Natural killer cell (primary cell): ENCODE results near the gene VASN. TPM values are rescaled to one million over a fixed set of nuclear protein-coding genes. Genes with fewer than 3 reads are reported as not detected.

ENCODE experiments used
- ATAC-seq, 3 donors: fragments of 150-1000 bp in 2 of 3; fragments of 200-7000 bp in 1 of 3; cut with Tn5 transposase; 1 replicate in 1 of 3; 2 replicates in 2 of 3; pipeline ENCODE4 v1.10.0; 2021; ENCODE audit warnings: mild to moderate bottlenecking in 2 of 3, moderate library complexity in 2 of 3
- DNase-seq, 2 donors: peaks; one replicate each; pipeline versions ENCODE4 v3.0.0 to v3.0.0-alpha.2; 2013 to 2021; ENCODE audit warnings: mixed read lengths in 1 of 2
- H3K27ac ChIP-seq: one replicate; pipeline ENCODE4 v1.5.1; 2013; ENCODE audit warnings: mild to moderate bottlenecking, low read length
- H3K27me3 ChIP-seq: one replicate; pipeline ENCODE4 v1.6.1; 2013; ENCODE audit warnings: low read length; ENCODE audit not compliant: control insufficient read depth, insufficient read depth
- H3K36me3 ChIP-seq: one replicate; pipeline ENCODE4 v1.6.1; 2013; ENCODE audit warnings: low read length; ENCODE audit not compliant: control insufficient read depth, insufficient read depth
- H3K4me1 ChIP-seq: one replicate; pipeline ENCODE4 v1.6.1; 2013; ENCODE audit warnings: low read length; ENCODE audit not compliant: control insufficient read depth, insufficient read depth
- H3K4me3 ChIP-seq: one replicate; pipeline ENCODE4 v1.5.1; 2013; ENCODE audit warnings: low read length
- H3K9me3 ChIP-seq: one replicate; pipeline ENCODE4 v1.6.1; 2013; ENCODE audit warnings: low read length; ENCODE audit not compliant: control insufficient read depth, insufficient read depth
- H3K27ac Mint-ChIP-seq, 2 donors: one replicate each; pipeline ENCODE4 v1.8.0; 2022; ENCODE audit warnings: mild to moderate bottlenecking in 2 of 2, mixed read lengths in 2 of 2, moderate library complexity in 1 of 2
- H3K27me3 Mint-ChIP-seq, 2 donors: one replicate each; pipeline ENCODE4 v1.8.0; 2022; ENCODE audit warnings: low read depth in 2 of 2, mixed read lengths in 2 of 2
- H3K36me3 Mint-ChIP-seq: one replicate; pipeline ENCODE4 v1.8.0; 2022; ENCODE audit warnings: mixed read lengths
- H3K4me1 Mint-ChIP-seq, 2 donors: one replicate each; pipeline ENCODE4 v1.8.0; 2022; ENCODE audit warnings: mixed read lengths in 2 of 2
- H3K4me3 Mint-ChIP-seq: one replicate; pipeline ENCODE4 v1.8.0; 2022; ENCODE audit warnings: mild to moderate bottlenecking, moderate library complexity, mixed read lengths
- H3K9me3 Mint-ChIP-seq, 2 donors: one replicate each; pipeline ENCODE4 v1.8.0; 2022; ENCODE audit warnings: mixed read lengths in 2 of 2
- CTCF ChIP-seq: fragments of 200-600 bp; IDR thresholded peaks from one replicate; pipeline ENCODE4 v1.8.0; 2022; ENCODE audit warnings: antibody characterized with exemption
- WGBS: methylation state at CpG from one replicate; pipeline ENCODE4 v1.1.7; 2013; ENCODE audit warnings: missing lambda C conversion rate; ENCODE audit not compliant: insufficient coverage; 5-methylcytosine and 5-hydroxymethylcytosine counted together
- intact Hi-C: fragments of 100-400 bp; cut with micrococcal nuclease; formaldehyde crosslinking; loops from one replicate; pipeline ENCODE4 v1.14.2; 2022
- total RNA-seq, 4 donors: library from RNA; stranded (reverse); fragments of 120-200 nt in 1 of 4; gene quantifications; one replicate each; pipeline versions ENCODE4 v1.2.3 to v1.2.4, GENCODE V29; 2013 to 2022

The VASN gene
- total RNA-seq, 3 donors from 2014 or later (not counting 1 experiment from before 2014, with no cell fraction given): 0.35 to 0.93 (median 0.78) TPM

DNA sequence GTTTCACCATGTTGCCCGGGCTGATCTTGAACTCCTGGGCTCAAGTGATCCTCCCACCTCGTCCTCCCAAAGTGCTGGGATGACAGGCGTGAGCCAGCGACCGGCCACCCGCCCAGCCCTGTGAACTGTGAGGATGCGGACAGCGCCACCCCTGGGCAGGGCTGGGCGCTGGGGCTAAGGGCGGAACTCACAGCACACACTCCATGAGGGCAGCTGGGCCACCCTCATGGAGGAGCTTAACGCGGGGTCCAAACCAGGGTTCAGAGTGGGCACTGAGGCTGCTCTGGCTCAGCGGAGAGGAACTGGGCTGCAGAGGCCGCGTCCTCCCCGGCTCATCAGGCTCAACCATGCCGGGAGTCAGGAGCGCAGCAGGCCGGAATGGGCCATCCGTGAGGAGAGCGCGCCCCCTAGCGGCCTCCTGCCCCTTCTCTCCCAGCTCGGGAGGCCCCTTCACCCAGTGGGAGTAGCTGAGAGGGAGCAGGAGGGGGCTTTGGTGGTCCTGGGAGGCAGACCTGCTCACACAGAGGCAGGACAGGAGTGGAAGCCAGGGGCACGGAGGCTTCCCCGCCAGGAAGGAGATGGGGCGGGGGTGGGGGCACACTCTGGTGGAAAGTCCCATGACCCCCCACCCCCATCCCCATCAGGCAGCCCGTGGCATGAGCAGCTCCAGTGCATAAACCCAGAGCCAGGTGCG, 30.9 kb downstream of the VASN start:
- H3K36me3 ChIP-seq: peaks cover 65% of the 10 kb centered on the region
- ATAC-seq (peak; percentile 55 to 61 (median 57)), DNase-seq (peak; percentile 68 to 74)
- H3K27ac ChIP-seq: no peak overlapping the region
- H3K27me3 ChIP-seq: no peaks in the 10 kb centered on the region
- Mint-ChIP-seq H3K27ac (peak overlapping the region in 1 of 2 donors; percentile 39), H3K4me1 (peaks cover 11 to 38% of the 10 kb centered on the region in 2 donors), H3K9me3 (no peaks in the 10 kb centered on the region), H3K36me3 (no peaks in the 10 kb centered on the region), H3K27me3 (no peaks in the 10 kb centered on the region), H3K4me3 (no peak overlapping the region)
- H3K4me1 ChIP-seq: peaks cover 8% of the 10 kb centered on the region
- 61% methylated on average over 28 of the region's 29 CpGs for WGBS
- no peaks in the 10 kb centered on the region for H3K9me3 ChIP-seq
- H3K4me3 ChIP-seq: no peak overlapping the region
- intact Hi-C loops: loop anchor here (1.0 to 5.0 kb wide), 3 partner anchors 12 to 115 kb away; no protein-coding TSS in a partner anchor
- peak; percentile 76 for TF ChIP-seq CTCF

DNA sequence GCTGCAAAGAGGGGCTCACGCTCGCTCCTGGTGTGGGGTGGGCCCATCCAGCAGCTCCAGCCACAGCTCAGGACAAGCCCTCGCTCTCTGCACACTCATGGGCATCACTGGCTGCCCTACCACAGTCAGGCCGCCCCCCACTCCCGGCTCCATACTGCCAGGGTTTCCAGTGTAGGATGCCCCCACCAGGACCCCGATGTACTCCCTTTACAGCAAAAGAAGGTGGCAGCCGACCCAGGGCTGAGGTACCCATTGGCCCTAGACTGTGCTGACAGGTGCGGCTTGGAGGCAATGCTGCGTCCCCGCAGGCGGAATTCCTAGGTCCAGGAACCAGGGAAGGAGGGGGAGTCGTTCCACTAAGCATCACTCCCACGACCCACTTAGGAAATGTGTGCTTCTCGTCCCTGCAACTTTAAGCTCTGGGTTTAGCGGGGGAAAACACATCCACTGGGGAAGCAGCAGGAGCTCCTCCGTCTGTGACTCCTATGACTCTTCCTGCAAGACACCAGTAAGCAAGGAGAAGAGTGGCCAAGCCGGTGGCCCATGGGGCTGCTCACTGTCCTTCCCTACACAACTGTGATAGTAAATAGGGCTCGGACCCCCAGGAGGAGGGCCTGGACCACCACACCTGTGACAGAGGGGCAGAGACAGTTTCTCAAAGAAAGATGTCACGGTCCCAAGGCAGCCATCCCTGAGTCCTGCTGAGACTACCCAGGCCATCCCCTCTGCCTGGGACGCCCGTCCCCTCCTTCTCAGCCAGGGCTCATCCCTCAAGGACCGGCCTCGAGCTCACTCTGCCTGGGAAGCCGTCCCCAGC, 31.7 kb downstream of the VASN start:
- Mint-ChIP-seq H3K27ac (peak overlapping the region; percentile 14 to 80), H3K36me3 (no peaks in the 10 kb centered on the region), H3K4me3 (peak overlapping the region; percentile 13), H3K27me3 (no peaks in the 10 kb centered on the region), H3K9me3 (no peaks in the 10 kb centered on the region), H3K4me1 (peaks cover 11 to 38% of the 10 kb centered on the region in 2 donors)
- peak in 2 of 3 donors; percentile 4 to 28 for ATAC-seq
- H3K36me3 ChIP-seq: peaks cover 69% of the 10 kb centered on the region
- TF ChIP-seq CTCF: no peak
- H3K9me3 ChIP-seq: no peaks in the 10 kb centered on the region
- H3K27me3 ChIP-seq: no peaks in the 10 kb centered on the region
- intact Hi-C loops: loop anchor here (5.0 kb wide), 1 partner anchor 116 kb away; no protein-coding TSS in a partner anchor
- DNase-seq: peak in 1 of 2 donors; percentile 23
- peaks cover 8% of the 10 kb centered on the region for H3K4me1 ChIP-seq
- 96% methylated on average over 24 of the region's 24 CpGs for WGBS
- H3K27ac ChIP-seq: no peak overlapping the region
- H3K4me3 ChIP-seq: no peak overlapping the region

DNA sequence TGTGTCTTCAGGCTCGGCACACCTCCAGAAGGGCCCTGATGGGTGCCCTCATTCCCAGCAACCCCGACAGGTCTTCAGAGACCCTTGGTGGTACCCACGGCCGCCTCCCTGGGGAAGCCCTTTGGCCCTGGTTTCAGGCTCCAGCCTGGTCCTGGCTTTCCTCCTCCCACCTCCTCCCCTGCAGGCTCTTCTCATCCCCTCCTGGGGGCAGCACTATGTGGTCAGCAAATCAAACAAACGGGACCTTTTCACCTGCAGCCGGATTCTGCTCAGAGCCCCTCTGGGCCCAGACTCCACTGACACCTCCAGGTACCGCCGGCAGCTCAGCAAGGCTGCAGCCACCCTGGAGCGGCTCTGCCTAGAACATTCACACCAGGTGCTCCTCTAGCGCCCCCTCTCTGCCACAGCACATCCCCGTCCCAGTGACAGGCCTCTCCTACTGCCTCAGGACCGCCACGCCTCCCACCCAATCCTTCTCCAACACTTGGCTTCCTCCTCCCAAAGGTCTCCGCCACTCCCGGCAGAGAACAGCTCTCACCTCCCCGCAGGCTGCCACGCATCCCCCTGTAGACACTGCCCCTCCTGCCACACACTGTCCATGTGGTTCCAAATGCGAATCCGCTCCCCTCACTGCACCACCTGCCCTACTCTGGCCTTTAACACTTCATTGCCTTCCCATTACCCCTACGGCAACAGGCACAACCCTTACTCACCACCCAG, 32.8 kb downstream of the VASN start:
- Mint-ChIP-seq H3K4me1 (peaks cover 5 to 34% of the 10 kb centered on the region in 2 donors), H3K36me3 (no peaks in the 10 kb centered on the region), H3K27ac (peak overlapping the region; percentile 79 to 80), H3K4me3 (peak overlapping the region; percentile 50), H3K27me3 (no peaks in the 10 kb centered on the region), H3K9me3 (no peaks in the 10 kb centered on the region)
- 92% methylated on average over 20 of the region's 20 CpGs for WGBS
- Histone ChIP-seq H3K27me3 (no peaks in the 10 kb centered on the region), H3K27ac (no peak overlapping the region), H3K4me3 (no peak overlapping the region), H3K4me1 (peaks cover 12% of the 10 kb centered on the region), H3K9me3 (no peaks in the 10 kb centered on the region), H3K36me3 (peaks cover 75% of the 10 kb centered on the region)
- DNase-seq (peak in 1 of 2 donors; percentile 63), ATAC-seq (peak; percentile 35 to 40 (median 35))
- peak; percentile 55 for TF ChIP-seq CTCF
- intact Hi-C loops: loop anchor here (5.0 kb wide), 1 partner anchor 117 kb away; no protein-coding TSS in a partner anchor
